Motor neuron (in vitro differentiated cells): ENCODE results near the gene ANO7. TPM values are rescaled to one million over a fixed set of nuclear protein-coding genes. Genes with fewer than 3 reads are reported as not detected.
A peak's percentile ranks its signal among the peaks of the same experiment; 100 is the strongest.

Source experiments
- ATAC-seq, 8 experiments: fragments of 200-7000 bp; cut with Tn5 transposase; replicated peaks in 6 of 8; 2 replicates each; pipeline ENCODE4 v1.8.0; 2021; ENCODE audit warnings: mild to moderate bottlenecking in 8 of 8, moderate library complexity in 8 of 8
- H3K27ac ChIP-seq, 2 donors: fragments of 250-450 bp; sonication (Bioruptor Pico); 2 replicates each; pipeline ENCODE4 v1.9.0; 2021; ENCODE audit warnings: antibody characterized with exemption in 2 of 2, mild to moderate bottlenecking in 2 of 2, moderate library complexity in 1 of 2
- H3K4me1 ChIP-seq, 2 donors: fragments of 250-450 bp; sonication (Bioruptor Pico); replicated peaks in 1 of 2; 2 replicates each; pipeline ENCODE4 v1.6.1; 2021; ENCODE audit warnings: antibody characterized with exemption in 2 of 2, mild to moderate bottlenecking in 2 of 2, moderate library complexity in 1 of 2
- H3K4me3 ChIP-seq, 5 donors: fragments of 250-450 bp; sonication (Bioruptor Pico); 2 replicates each; pipeline ENCODE4 v1.9.0; 2021; ENCODE audit warnings: antibody characterized with exemption in 5 of 5, mild to moderate bottlenecking in 5 of 5, moderate library complexity in 4 of 5
- WGBS, 10 experiments: fragments of 450-650 bp; shearing (Covaris generic); methylation state at CpG; one replicate each; pipeline ENCODE4 v1.0.0; 2022; 5-methylcytosine and 5-hydroxymethylcytosine counted together
- in situ Hi-C, 9 experiments: fragments of 400-800 bp; cut with MboI; loops; one replicate each; pipeline ENCODE4 v1.15.0; 2021; ENCODE audit warnings: low sequenced_read_pairs in 9 of 9, low pct_unique_long_range_greater_than_20kb in 2 of 9; ENCODE audit not compliant: unreplicated experiment in 9 of 9
- total RNA-seq, 8 experiments: library from RNA; unstranded; fragments of 300-600 nt; gene quantifications; 2 replicates each; pipeline versions ENCODE4 v1.2.3 to v1.2.4, GENCODE V29; 2022

ANO7 gene
- total RNA-seq, 8 experiments from 2014 or later = 0.54 to 3.2 (median 1.7) TPM

- in situ Hi-C loops = no loop called here
- WGBS, 10 experiments = 0 to 2% (median 0%) methylated on average over 2 to 25 of the region's 73 CpGs; no CpG with 5 or more reads in 3 of the 10 experiments
- peak; percentile 68 to 82 (median 79) for ATAC-seq
- Histone ChIP-seq H3K4me3 (peak within 1 kb of the TSS; percentile 76 to 90 (median 82)), H3K27ac (peak within 1 kb of the TSS; percentile 28 to 81), H3K4me1 (peaks cover 9 to 10% of the 10 kb centered on the region in 2 donors)
Measured at GRCh38 chr2:241149925-241150659, 38.4 kb upstream of the ANO7 start, which contains the start of gene PPP1R7. Gene PPP1R7 (plus strand): TSS chr2:241150467. CDS start chr2:241150496, 29 bp downstream.

- H3K4me3 ChIP-seq = peak overlapping the region; percentile 76 to 90 (median 82)
- ATAC-seq = peak in 5 of 8 experiments; percentile 14 to 34 (median 27)
- peak overlapping the region; percentile 28 to 81 for H3K27ac ChIP-seq
- peaks cover 9 to 10% of the 10 kb centered on the region in 2 donors for H3K4me1 ChIP-seq
- WGBS, 10 experiments = 0 to 73% (median 25%) methylated on average over 2 to 11 of the region's 37 CpGs
- in situ Hi-C loops = no loop called here
Measured at GRCh38 chr2:241150660-241151530, 37.6 kb upstream of the ANO7 start.

- Histone ChIP-seq H3K4me1 (peaks cover 9 to 10% of the 10 kb centered on the region in 2 donors), H3K27ac (no peak overlapping the region), H3K4me3 (no peak overlapping the region)
- WGBS, 10 experiments = 36 to 94% (median 67%) methylated on average over 2 to 7 of the region's 8 CpGs
- in situ Hi-C loops = no loop called here
- ATAC-seq = no peak
Measured at GRCh38 chr2:241151934-241152660, 36.4 kb upstream of the ANO7 start.

GRCh38 chr2:241153616-241154015 lies 34.9 kb upstream of the ANO7 start:
- Histone ChIP-seq H3K4me3 (no peak overlapping the region), H3K4me1 (peaks cover 5% of the 10 kb centered on the region in 2 donors), H3K27ac (no peak overlapping the region)
- WGBS, 10 experiments = 67 to 100% (median 100%) methylated on average over 1 to 3 of the region's 7 CpGs; no CpG with 5 or more reads in 3 of the 10 experiments
- in situ Hi-C loops = no loop called here
- no peak for ATAC-seq

GRCh38 chr2:241154915-241155314 lies 33.6 kb upstream of the ANO7 start:
- Histone ChIP-seq H3K4me1 (peaks cover 4 to 5% of the 10 kb centered on the region in 2 donors), H3K27ac (no peak overlapping the region), H3K4me3 (no peak overlapping the region)
- in situ Hi-C loops = no loop called here
- 20 to 100% (median 96%) methylated on average over 2 to 4 of the region's 4 CpGs; no CpG with 5 or more reads in 6 of the 10 experiments for WGBS, 10 experiments
- no peak for ATAC-seq

DNA sequence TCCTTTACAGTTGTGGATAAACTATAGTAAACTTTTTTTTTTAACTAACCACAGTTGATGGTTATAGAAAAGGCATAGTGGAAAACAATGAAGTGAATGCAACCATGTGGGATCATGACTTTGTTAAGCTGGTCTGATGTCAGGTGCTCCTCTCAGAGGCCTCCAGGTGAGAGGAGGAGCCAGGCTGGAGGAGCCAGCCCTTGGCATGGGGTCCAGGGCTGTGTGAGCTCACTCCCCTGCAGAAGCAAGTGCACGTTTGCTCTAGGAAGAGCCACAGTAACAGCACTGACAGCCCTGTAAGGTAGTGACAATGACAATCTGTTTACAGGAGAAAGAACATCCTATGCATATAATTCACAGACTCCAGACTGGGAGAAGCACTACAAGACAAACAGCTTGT lies 32.5 kb upstream of the ANO7 start:
- in situ Hi-C loops = no loop called here
- no peak overlapping the region for H3K27ac ChIP-seq

GRCh38 chr2:241156971-241157441 lies 31.5 kb upstream of the ANO7 start:
- WGBS, 10 experiments = 0 to 100% (median 60%) methylated on average over 1 to 5 of the region's 5 CpGs; no CpG with 5 or more reads in 5 of the 10 experiments
- no peak for ATAC-seq
- H3K27ac ChIP-seq = no peak overlapping the region
- H3K4me1 ChIP-seq = no peaks in the 10 kb centered on the region
- H3K4me3 ChIP-seq = no peak overlapping the region
- in situ Hi-C loops = no loop called here

More for the DNA sequence above, 32.5 kb upstream of the ANO7 start:
- Histone ChIP-seq H3K4me3 (no peak overlapping the region), H3K4me1 (peaks cover 4 to 5% of the 10 kb centered on the region in 2 donors)
- 40 to 60% (median 46%) methylated on average over 1 of the region's 1 CpG; no CpG with 5 or more reads in 6 of the 10 experiments for WGBS, 10 experiments
- peak in 1 of 8 experiments; percentile 29 for ATAC-seq

DNA sequence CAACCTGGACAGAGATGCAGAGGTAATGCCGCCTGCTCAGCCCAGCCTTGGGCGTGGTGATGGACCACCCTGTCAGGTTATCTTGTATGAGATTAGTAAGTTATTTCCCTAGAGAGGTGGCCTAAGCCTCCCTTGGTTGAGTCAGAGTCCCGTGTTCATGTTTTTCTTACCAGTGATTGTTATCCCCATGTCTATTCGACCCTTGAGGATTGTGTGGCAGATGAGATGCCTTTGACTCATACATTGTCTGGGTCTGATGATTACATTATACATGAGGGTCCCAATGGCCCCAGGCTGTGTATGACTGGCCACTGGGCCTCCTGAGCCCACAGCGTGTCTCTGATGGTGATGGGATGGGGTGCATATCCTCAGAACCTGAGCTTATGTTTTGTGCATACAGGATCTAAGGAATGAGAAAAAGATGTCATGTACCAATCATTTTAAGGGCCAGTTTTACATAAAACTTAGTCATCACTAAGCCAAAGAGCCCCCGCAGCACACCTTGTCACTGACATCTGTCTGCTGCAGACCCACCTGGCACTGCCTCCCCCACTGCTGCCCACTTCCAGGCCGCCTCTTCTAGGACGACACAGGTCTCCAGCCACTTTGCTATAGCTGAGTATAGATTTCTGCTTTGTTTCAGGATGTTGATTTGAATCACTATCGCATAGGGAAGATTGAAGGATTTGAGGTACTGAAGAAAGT lies 30.5 kb upstream of the ANO7 start:
- Histone ChIP-seq H3K4me3 (no peak overlapping the region), H3K27ac (no peak overlapping the region), H3K4me1 (no peaks in the 10 kb centered on the region)
- WGBS, 10 experiments = 27 to 100% (median 88%) methylated on average over 1 to 6 of the region's 9 CpGs
- in situ Hi-C loops = no loop called here
- ATAC-seq = peak in 1 of 8 experiments; percentile 71

- ATAC-seq = no peak
- H3K4me3 ChIP-seq = no peak overlapping the region
- 40 to 100% (median 94%) methylated on average over 1 to 6 of the region's 8 CpGs; no CpG with 5 or more reads in 5 of the 10 experiments for WGBS, 10 experiments
- H3K4me1 ChIP-seq = no peaks in the 10 kb centered on the region
- in situ Hi-C loops = no loop called here
- H3K27ac ChIP-seq = no peak overlapping the region
Measured at GRCh38 chr2:241158546-241158900, 30.0 kb upstream of the ANO7 start.

DNA sequence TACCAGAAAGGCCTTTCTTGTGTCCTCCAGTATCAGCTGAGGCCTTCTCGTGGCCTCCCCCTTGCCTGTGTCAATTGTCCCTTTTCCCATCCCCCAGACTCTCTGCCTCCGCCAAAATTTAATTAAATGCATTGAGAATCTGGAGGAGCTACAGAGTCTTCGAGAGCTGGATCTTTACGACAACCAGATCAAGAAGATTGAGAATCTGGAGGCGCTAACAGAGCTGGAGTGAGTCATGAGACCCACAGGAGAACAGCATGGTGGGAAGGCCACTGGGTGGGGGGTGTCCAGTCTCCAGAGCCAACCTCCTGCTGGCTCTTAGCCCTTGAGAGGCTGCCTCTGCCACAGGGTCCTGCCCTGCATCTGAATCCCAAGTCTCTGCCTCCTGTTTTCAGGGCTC lies 29.4 kb upstream of the ANO7 start:
- no peak for ATAC-seq
- WGBS, 10 experiments = 85 to 100% (median 92%) methylated on average over 2 to 5 of the region's 5 CpGs; no CpG with 5 or more reads in 6 of the 10 experiments

GRCh38 chr2:241160318-241160717 lies 28.2 kb upstream of the ANO7 start:
- in situ Hi-C loops = no loop called here

More for the DNA sequence above, 29.4 kb upstream of the ANO7 start:
- in situ Hi-C loops = no loop called here
- Histone ChIP-seq H3K4me1 (no peaks in the 10 kb centered on the region), H3K4me3 (no peak overlapping the region), H3K27ac (no peak overlapping the region)

More at GRCh38 chr2:241160318-241160717, 28.2 kb upstream of the ANO7 start:
- Histone ChIP-seq H3K27ac (no peak overlapping the region), H3K4me3 (no peak overlapping the region), H3K4me1 (no peaks in the 10 kb centered on the region)
- ATAC-seq = no peak
- 80 to 100% (median 95%) methylated on average over 1 to 7 of the region's 7 CpGs; no CpG with 5 or more reads in 3 of the 10 experiments for WGBS, 10 experiments
